Measurements from ENCODE around the gene HM13. TPM values are rescaled to one million over a fixed set of nuclear protein-coding genes. Genes with fewer than 3 reads are reported as not detected.

HM13 gene
- polyA plus RNA-seq, 2 of the 4 experiments (the other 2 are of a cell fraction), result 164 to 178 TPM

GRCh38 chr20:31605902-31606803 is 91.9 kb downstream of the HM13 start:
- ATAC-seq, result no peak

GRCh38 chr20:31606804-31607639 is 92.8 kb downstream of the HM13 start:
- WGBS (ENCODE audit: missing lambda C conversion rate), result 0% methylated on average over 7 of the region's 8 CpGs
- ChIA-PET POLR2A (interaction anchor here (0.5 to 8.1 kb wide), 9 partner anchors 10 to 845 kb away, joined by 3 to 265 read pairs (median 26); partner anchors contain the start of gene BCL2L1), CTCF (interaction anchor here (0.6 to 25.0 kb wide), 10 partner anchors 11 to 131 kb away, joined by 3 to 966 read pairs (median 4); a partner anchor contains a TSS)
- Histone ChIP-seq H3K9me3 (no peaks in the 10 kb centered on the region), H3K4me3 (peak overlapping the region; percentile 93), H3K27ac (peak overlapping the region; percentile 97 to 98), H3K4me1 (peaks cover 64% of the 10 kb centered on the region), H3K4me2 (peak overlapping the region; percentile 90)
- DNase-seq (ENCODE audit: low read depth in 1 of 2, low spot score in 1 of 2), result peak; percentile 80 to 93
- FAIRE-seq, result no peak
- ATAC-seq, result peak; percentile 6
- TF ChIP-seq HOXB13 (CRISPR knock-in tag; IDR thresholded peaks at IDR 0.05; ENCODE audit: low read depth) (no peak; the same call in 1 of the 2 replicates), HES2 (IDR thresholded peaks at IDR 0.05) (no peak), EHF (CRISPR knock-in tag; IDR thresholded peaks at IDR 0.05) (peak; percentile 65; the same call in 1 of the 2 replicates), POLR2AphosphoS2 (conservative IDR thresholded peaks at IDR 0.05; ENCODE audit: low read length) (peak; percentile 100), FOSB (CRISPR knock-in tag; IDR thresholded peaks at IDR 0.05) (peak; percentile 98), KDM5A (IDR thresholded peaks at IDR 0.05) (no peak), PHF8 (IDR thresholded peaks at IDR 0.05; ENCODE audit: borderline replicate concordance, low read depth) (no peak), CHD4 (IDR thresholded peaks at IDR 0.05; ENCODE audit: borderline replicate concordance) (no peak), REST (IDR thresholded peaks at IDR 0.05) (peak; percentile 24; the same call in 1 of the 2 replicates)

More at GRCh38 chr20:31605902-31606803, 91.9 kb downstream of the HM13 start:
- Histone ChIP-seq H3K4me3 (peak overlapping the region; percentile 93), H3K27ac (peak overlapping the region; percentile 97 to 98), H3K9me3 (no peaks in the 10 kb centered on the region), H3K4me1 (peaks cover 59% of the 10 kb centered on the region), H3K4me2 (peak overlapping the region; percentile 90)
- CTCF ChIA-PET, result interaction anchor here (0.6 to 25.0 kb wide), 12 partner anchors 10 to 118 kb away, joined by 3 to 966 read pairs (median 6); a partner anchor contains a TSS
- POLR2A ChIA-PET, result interaction anchor here (1.2 to 8.1 kb wide), 15 partner anchors 9 to 117 kb away, joined by 3 to 265 read pairs (median 21); partner anchors contain the start of gene BCL2L1
- FAIRE-seq (no peak), DNase-seq (ENCODE audit: low read depth in 1 of 2, low spot score in 1 of 2) (no peak)
- WGBS (ENCODE audit: missing lambda C conversion rate), result 3% methylated on average over 16 of the region's 39 CpGs
- TF ChIP-seq KDM5A (IDR thresholded peaks at IDR 0.05) (no peak), PHF8 (IDR thresholded peaks at IDR 0.05; ENCODE audit: borderline replicate concordance, low read depth) (no peak), E2F6 (IDR thresholded peaks at IDR 0.05; ENCODE audit: borderline replicate concordance, low read depth) (no peak; the same call in 1 of the 2 replicates), TFCP2L1 (CRISPR knock-in tag; IDR thresholded peaks at IDR 0.05) (no peak), EHF (CRISPR knock-in tag; IDR thresholded peaks at IDR 0.05) (no peak), MAX (IDR thresholded peaks at IDR 0.05) (no peak), CBX2 (IDR thresholded peaks at IDR 0.05; ENCODE audit: borderline replicate concordance, low read depth) (no peak), PBX3 (IDR thresholded peaks at IDR 0.05) (peak; percentile 62; the same call in 1 of the 2 replicates), ZNF302 (CRISPR knock-in tag; IDR thresholded peaks at IDR 0.05) (peak; percentile 23; the same call in 1 of the 2 replicates), CHD4 (IDR thresholded peaks at IDR 0.05; ENCODE audit: borderline replicate concordance) (no peak), RAD21 (conservative IDR thresholded peaks at IDR 0.05 in 1 of 2, IDR thresholded peaks at IDR 0.05 in 1 of 2) (no peak), NPAS2 (CRISPR knock-in tag; IDR thresholded peaks at IDR 0.05; ENCODE audit: borderline replicate concordance) (no peak), JUN (IDR thresholded peaks at IDR 0.05) (no peak), FOSL2 (IDR thresholded peaks at IDR 0.05) (no peak), FOSL2 (CRISPR knock-in tag; IDR thresholded peaks at IDR 0.05) (no peak), ZSCAN20 (CRISPR knock-in tag; IDR thresholded peaks at IDR 0.05) (no peak), CTCF (IDR thresholded peaks at IDR 0.05) (0 out of 3 replicates have a peak, but pooled peaks have one; percentile 10)

All from A549 (cell line).